Effector memory CD4-positive, alpha-beta T cell (primary cell): ENCODE measurements around the gene FBLN5.
A peak's percentile ranks its signal among the peaks of the same experiment; 100 is the strongest.

Experiments used
- DNase-seq, 3 donors: peaks; one replicate each; pipeline ENCODE4 v3.0.0-alpha.2; 2020
- H3K27ac ChIP-seq: 2 replicates; pipeline ENCODE4 v1.7.0; 2013; ENCODE audit warnings: mild to moderate bottlenecking, low read length, moderate library complexity; ENCODE audit not compliant: insufficient read depth, poor library complexity, severe bottlenecking
- H3K27me3 ChIP-seq: replicated peaks from 2 replicates; pipeline ENCODE4 v1.7.0; 2013; ENCODE audit warnings: mild to moderate bottlenecking, low read length; ENCODE audit not compliant: insufficient read depth, control insufficient read depth, poor library complexity, severe bottlenecking
- H3K36me3 ChIP-seq: 2 replicates; pipeline ENCODE4 v1.7.0; 2013; ENCODE audit warnings: mild to moderate bottlenecking, low read length, moderate library complexity; ENCODE audit not compliant: control insufficient read depth, insufficient read depth
- H3K4me1 ChIP-seq: 2 replicates; pipeline ENCODE4 v1.7.0; 2013; ENCODE audit warnings: low read length, mild to moderate bottlenecking; ENCODE audit not compliant: control insufficient read depth, insufficient read depth, poor library complexity, severe bottlenecking
- H3K4me3 ChIP-seq: 2 replicates; pipeline ENCODE4 v1.7.0; 2013; ENCODE audit warnings: low read length, low read depth, mild to moderate bottlenecking; ENCODE audit not compliant: insufficient read depth, poor library complexity, severe bottlenecking
- H3K9me3 ChIP-seq: 2 replicates; pipeline ENCODE4 v1.7.0; 2013; ENCODE audit warnings: mild to moderate bottlenecking, low read length, moderate library complexity; ENCODE audit not compliant: control insufficient read depth

Gene FBLN5

DNA sequence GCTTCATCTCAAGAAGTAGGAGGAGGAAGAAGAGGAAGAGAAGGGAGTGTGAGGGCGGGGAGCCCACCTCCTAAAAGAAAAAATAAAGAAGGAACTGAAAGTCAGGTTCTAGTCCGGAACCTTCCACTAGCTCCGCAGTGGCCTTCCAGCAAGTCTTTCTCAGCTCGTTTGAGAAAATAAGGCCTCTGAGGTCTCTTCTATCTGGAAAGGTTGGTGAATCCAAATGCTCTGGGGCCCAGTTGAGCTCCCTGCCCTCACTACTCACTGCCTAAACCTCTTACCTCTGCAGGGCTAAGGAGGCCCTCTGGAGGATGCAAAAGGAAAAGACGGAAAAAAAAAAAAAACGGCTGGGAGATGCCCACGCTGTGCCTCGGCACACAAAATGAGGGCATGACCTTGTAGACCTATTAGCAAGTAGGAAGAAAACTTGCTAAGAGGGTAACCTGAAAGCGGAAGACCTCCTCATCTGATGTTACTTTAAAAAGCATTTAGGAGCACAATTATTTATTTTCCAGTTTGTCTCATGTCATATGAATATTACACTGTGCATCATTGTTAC is 35.9 kb downstream of the FBLN5 start:
- Histone ChIP-seq H3K27me3 (no peaks in the 10 kb centered on the region), H3K27ac (no peak overlapping the region), H3K4me1 (no peaks in the 10 kb centered on the region), H3K4me3 (no peak overlapping the region), H3K9me3 (no peaks in the 10 kb centered on the region), H3K36me3 (no peaks in the 10 kb centered on the region)
- peak; percentile 5 to 20 (median 17) for DNase-seq

DNA sequence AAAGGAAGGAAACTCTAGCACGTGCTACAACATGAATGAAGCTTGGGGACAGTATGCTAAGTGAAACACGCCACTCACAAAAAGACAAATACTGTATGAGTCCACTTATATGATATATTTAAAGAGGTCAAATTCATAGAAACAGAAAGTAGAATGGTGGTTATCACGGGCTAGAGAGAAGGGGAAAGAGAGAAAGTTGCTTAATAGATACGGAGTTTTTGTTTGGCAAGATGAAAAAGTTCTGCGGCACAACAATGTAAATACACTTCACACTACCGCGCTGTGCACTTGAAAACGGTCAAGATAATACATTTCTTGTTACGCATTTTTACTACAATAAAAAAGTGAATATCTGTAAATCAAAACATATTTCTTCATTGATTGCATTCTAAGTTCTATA is 37.3 kb downstream of the FBLN5 start:
- H3K4me3 ChIP-seq = no peak overlapping the region
- DNase-seq = no peak
- no peaks in the 10 kb centered on the region for H3K4me1 ChIP-seq
- no peaks in the 10 kb centered on the region for H3K27me3 ChIP-seq
- H3K36me3 ChIP-seq = no peaks in the 10 kb centered on the region
- H3K27ac ChIP-seq = no peak overlapping the region
- no peaks in the 10 kb centered on the region for H3K9me3 ChIP-seq

DNA sequence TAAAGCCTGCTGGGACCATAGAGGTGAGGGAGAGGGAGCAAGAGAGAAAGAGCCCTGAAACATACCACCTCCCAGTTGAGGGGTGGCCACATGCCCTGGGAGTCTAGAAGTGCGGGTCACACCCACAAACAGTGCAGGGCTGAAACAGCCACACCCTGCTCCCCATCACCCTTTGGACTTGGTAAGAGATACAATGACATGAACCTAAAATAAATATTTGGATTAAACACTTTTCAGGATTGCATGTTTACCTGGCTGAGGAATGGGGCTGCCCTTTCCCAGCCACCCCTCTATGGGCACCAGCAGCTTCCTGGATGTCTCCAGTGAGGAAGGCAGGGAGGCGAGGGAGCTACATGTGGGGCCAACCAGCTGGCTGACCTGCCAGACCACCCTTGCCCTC is 41.1 kb downstream of the FBLN5 start:
- H3K4me1 ChIP-seq = no peaks in the 10 kb centered on the region
- no peaks in the 10 kb centered on the region for H3K27me3 ChIP-seq
- H3K36me3 ChIP-seq = no peaks in the 10 kb centered on the region
- no peaks in the 10 kb centered on the region for H3K9me3 ChIP-seq
- DNase-seq = no peak
- H3K4me3 ChIP-seq = no peak overlapping the region
- no peak overlapping the region for H3K27ac ChIP-seq

DNA sequence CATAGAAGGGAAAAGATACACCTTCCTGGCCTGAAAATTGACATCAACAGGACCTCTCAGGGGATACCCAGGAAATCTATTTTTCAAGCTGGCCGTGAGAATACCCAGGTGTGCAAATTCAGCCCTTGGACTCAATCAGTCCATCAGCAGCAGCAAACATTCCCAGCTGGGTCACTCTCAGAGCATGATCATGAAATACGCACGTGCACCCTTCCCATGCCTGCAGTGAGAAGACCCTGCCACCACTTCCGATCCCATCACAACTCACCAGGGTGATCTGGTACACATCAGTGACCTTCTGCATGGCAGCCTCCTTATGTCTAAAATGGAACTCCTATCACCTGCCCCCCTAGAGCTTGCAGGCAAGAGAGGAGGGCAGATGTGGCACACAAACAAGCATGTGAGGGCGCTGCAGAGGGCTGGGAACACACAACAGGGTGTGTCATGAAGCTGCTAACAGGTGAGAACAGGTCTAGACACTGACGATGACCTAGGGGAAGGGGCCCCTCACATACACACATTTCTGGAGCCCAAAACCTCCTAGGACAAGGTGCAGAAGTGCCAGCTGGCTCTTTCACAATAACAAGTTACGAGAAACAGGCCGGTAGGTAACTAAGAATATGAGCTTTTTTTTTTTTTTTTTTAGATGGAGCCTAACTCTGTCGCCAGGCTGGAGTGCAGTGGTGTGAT is 42.4 kb downstream of the FBLN5 start:
- H3K4me1 ChIP-seq = no peaks in the 10 kb centered on the region
- H3K4me3 ChIP-seq = no peak overlapping the region
- DNase-seq = no peak
- H3K9me3 ChIP-seq = no peaks in the 10 kb centered on the region
- H3K27ac ChIP-seq = no peak overlapping the region
- H3K36me3 ChIP-seq = no peaks in the 10 kb centered on the region
- H3K27me3 ChIP-seq = no peaks in the 10 kb centered on the region

DNA sequence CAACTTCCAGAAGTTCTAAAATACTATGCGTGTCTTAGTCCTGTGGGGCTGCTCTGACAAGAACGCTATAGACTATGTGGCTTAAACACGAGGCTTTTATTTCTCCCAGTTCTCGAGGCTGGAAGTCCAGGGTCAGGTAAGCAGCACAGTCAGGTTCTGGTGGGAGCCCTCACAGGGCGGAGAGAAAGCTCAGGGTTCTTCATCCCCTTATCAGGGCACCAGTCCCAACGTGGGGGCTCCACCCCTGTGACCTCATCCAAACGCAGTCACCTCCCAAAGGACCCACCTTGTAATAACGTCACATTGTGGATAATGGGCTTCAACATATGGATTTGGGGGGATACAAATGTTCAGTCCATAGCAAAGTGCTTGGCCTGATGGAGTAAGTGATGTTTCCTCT is 43.0 kb downstream of the FBLN5 start:
- no peaks in the 10 kb centered on the region for H3K9me3 ChIP-seq
- H3K4me3 ChIP-seq = no peak overlapping the region
- no peaks in the 10 kb centered on the region for H3K27me3 ChIP-seq
- no peaks in the 10 kb centered on the region for H3K4me1 ChIP-seq
- H3K27ac ChIP-seq = no peak overlapping the region
- no peak for DNase-seq
- H3K36me3 ChIP-seq = no peaks in the 10 kb centered on the region

DNA sequence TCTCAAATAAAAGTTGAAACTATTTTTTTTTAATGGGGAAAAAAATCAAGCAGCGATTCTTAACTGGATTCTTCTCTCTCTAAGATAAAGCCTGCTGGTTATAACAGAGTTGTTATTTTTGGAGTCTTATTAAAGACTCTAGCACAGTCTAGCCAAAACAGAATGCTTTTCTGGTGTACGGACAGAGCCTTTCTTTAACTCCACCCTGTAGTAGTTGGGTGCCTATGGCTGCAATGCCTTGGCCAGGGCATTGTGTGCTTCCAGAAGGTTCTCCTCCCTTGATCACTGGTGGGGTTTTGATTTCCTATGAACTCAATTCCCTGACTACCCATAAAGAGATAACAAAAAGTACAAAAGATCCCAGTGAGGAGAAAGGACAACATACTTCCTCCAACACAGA is 44.4 kb downstream of the FBLN5 start:
- no peak for DNase-seq
- Histone ChIP-seq H3K9me3 (no peaks in the 10 kb centered on the region), H3K4me1 (no peaks in the 10 kb centered on the region), H3K4me3 (no peak overlapping the region), H3K27me3 (no peaks in the 10 kb centered on the region), H3K36me3 (no peaks in the 10 kb centered on the region), H3K27ac (no peak overlapping the region)

DNA sequence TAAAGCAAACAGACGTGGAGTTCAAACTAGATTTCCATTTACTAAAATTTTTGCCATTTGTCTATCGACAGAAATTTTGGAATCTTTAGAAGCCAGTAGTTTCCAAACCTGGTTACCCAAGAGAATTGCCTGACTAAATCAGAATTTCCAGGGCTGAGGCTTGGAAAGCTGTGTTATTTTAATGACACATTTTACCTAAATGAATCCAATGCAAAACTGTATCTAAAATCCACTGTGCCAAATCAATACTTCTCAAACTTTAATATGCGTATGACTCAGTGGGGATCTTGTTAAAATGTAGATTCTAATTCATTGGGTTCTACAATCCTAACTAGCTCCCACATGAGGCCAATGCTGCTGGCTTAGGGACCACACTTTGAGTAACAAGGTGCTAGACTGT is 45.2 kb downstream of the FBLN5 start:
- DNase-seq = no peak
- Histone ChIP-seq H3K36me3 (no peaks in the 10 kb centered on the region), H3K4me3 (no peak overlapping the region), H3K9me3 (no peaks in the 10 kb centered on the region), H3K27me3 (no peaks in the 10 kb centered on the region), H3K4me1 (no peaks in the 10 kb centered on the region), H3K27ac (no peak overlapping the region)

DNA sequence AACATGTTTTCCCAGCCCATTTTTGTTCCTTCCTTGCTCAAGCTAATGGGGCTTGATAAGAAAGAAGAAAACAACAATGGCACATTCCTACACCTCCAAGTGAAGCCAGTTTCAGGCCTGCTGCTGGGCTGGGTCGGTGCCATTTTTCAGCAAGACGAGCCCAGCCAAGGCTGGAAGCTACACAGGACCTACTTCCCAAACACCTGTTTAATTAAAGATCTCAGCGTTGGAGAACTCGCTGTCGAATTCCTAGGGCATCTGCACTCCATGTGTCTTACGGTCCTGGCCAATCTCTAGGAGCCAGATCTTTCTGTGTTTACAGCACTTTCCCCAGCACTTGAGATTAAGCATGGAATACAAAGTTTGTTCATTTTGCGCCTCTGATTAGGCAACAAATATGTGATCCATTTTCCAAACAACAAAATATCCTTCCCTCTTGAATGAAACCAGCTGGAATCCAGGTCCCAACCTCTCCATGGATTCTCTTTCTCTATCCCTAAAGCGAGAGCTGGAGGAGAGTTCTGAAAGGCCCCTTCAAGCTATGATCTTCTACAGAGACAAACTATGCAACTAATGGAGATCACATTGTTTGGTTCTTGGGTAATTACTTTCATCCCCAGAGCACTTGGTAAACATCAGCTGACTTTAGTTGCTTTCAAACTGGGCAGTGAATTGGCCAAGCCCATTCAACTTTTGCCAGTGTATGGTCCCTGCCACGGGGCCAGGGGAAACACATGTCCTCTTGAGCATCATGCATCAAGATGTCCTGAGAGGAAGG is 45.9 kb downstream of the FBLN5 start:
- H3K9me3 ChIP-seq = no peaks in the 10 kb centered on the region
- no peak for DNase-seq
- H3K36me3 ChIP-seq = no peaks in the 10 kb centered on the region
- no peak overlapping the region for H3K4me3 ChIP-seq
- no peak overlapping the region for H3K27ac ChIP-seq
- H3K27me3 ChIP-seq = no peaks in the 10 kb centered on the region
- H3K4me1 ChIP-seq = no peaks in the 10 kb centered on the region

DNA sequence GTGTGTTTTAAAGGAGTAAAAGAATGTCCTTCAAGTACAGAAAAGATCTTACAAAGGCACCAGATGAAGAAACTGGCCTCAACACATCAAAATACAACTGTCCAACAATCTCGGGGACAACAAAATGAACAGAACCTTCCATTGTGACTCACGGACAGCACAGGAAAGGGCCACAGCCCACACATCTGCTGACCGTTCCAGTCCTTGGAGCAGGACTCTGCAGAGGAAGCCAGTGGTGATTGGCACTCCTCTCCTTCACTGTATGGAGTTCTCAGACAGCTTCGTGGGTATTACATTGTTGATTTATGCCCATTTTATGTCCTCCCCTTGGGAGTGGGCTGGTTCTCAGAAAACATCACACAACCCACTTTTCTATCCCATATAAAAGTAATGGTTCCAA is 47.7 kb downstream of the FBLN5 start:
- no peaks in the 10 kb centered on the region for H3K36me3 ChIP-seq
- H3K9me3 ChIP-seq = no peaks in the 10 kb centered on the region
- H3K27ac ChIP-seq = no peak overlapping the region
- H3K4me3 ChIP-seq = no peak overlapping the region
- H3K4me1 ChIP-seq = no peaks in the 10 kb centered on the region
- DNase-seq = no peak
- no peaks in the 10 kb centered on the region for H3K27me3 ChIP-seq

DNA sequence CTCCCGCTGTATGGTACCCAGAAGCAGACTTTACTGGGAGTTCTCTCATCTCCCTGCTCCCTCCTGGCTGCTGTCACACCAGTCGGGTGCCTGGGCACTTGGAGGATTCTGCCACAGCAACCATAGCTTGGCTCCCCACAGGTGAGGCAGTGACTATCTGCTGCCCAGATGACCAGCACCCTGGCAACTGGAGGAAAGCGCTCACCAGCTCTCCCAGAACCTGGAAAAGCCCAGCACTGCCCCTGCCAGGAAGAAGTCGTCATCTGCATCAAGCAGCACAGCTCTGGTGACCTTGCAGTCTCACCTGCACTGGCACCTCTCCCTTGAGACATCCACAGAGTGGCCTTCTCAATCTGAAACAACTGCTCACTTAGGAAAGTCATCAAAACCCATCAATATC is 48.3 kb downstream of the FBLN5 start:
- Histone ChIP-seq H3K36me3 (no peaks in the 10 kb centered on the region), H3K27ac (no peak overlapping the region), H3K4me1 (no peaks in the 10 kb centered on the region), H3K9me3 (no peaks in the 10 kb centered on the region), H3K4me3 (no peak overlapping the region), H3K27me3 (no peaks in the 10 kb centered on the region)
- DNase-seq = no peak
